ENCODE results near the gene USP32.
A peak's percentile ranks its signal among the peaks of the same experiment; 100 is the strongest.
"Not testable (repeated sequence)": the region's sequence is repeated elsewhere in the genome, so short reads cannot be mapped to it uniquely, and the experiment has no call there.

USP32 gene

DNA sequence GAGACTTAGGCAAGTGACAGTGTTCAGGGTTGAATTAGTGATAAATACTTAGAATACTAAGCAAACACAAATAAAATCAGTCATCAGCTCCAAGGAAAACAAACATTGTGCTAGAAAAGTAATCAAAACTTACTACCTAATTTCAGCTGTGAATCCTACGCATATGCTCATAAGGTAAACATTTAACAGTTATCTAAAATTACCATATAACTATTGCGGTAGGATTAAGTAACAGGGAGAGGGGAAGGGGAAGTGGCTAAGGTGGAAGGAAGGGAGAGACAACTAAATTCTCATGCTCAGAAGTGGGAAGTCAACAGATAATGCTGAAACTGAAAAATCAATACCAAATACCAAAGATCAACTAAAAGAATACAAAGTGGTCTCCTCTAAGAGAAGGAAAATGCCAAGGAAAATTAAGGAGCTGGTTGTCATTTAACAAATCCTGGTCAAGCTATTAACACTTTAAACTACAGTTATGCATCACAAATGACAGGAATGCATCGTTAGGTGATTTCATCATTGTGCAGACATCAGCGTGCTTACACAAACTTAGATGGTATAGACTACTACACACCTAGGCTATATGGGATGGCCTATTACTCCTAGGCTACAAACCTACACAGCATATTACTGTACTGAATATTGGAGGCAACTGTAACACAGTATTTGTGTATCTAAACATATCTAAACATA lies 20.0 kb downstream of the USP32 start:
- no peak for DNase-seq (ENCODE audit: low read depth)

DNA sequence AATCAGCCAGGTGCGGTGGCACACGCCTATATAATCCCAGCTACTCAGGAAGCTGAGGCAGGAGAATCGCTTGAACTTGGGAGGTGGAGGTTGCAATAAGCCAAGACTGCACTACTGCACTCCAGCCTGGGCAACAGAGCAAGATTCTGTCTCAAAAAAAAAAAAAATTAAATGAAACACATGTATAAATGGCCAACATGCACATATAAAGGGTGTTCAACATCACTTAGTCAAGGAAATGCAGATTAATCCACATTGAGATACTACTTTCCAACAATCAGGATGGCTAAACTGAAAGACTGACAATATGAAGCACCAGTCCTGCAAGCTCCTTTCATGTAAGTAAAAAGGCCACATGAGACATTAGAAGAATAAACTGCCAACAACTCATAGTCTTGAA lies 20.5 kb downstream of the USP32 start:
- DNase-seq (ENCODE audit: low read depth), result no peak

DNA sequence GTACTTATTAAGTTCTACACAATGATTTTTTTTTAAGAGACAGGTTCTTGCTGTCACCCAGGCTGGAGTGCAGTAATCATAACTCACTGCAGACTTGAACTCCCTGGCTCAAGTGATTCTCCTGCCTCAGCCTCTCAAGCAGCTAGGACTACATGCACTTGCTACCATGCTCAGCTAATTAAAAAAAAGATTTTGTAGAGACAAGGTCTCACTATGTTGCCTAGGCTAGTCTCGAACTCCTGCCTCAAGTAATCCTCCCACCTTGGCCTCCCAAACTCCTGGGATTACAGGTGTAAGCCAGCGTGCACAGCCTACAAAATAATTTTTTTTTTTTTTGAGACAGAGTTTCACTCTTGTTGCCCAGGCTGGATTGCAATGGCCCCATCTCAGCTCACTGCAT lies 22.2 kb downstream of the USP32 start:
- DNase-seq (ENCODE audit: low read depth), result no peak

DNA sequence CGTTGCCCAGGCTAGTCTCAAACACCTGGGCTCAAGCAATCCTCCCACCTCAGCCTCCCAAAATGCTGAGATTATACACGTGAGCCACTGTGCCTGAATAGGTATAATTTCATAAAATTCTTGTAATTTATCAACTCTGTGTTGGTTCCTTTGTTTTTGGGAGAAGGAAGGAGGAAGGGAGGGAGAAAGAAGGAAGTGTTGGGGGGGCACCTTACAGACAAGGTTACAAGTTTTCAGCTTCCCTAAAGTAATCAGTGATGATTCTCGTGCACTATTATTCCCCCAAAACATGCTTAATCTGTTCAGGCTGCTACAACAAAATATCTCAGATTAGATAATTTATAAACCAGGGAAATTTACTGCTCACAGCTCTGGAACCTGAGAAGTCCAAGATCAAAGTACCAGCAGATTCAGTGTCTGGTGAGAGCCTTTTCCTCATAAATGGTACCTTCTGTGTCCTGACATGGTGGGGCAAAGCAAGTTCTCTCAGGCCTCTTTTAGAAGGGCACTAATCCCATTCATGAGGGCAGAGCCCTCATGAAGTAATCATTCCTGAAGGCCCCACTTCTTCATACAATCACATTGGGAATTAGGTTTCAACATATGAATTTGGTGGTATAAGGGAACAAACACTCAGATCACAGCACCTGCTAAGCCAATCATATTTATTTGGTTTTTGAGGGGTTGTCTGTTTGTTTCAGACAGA lies 28.1 kb downstream of the USP32 start:
- DNase-seq (ENCODE audit: low read depth), result no peak

DNA sequence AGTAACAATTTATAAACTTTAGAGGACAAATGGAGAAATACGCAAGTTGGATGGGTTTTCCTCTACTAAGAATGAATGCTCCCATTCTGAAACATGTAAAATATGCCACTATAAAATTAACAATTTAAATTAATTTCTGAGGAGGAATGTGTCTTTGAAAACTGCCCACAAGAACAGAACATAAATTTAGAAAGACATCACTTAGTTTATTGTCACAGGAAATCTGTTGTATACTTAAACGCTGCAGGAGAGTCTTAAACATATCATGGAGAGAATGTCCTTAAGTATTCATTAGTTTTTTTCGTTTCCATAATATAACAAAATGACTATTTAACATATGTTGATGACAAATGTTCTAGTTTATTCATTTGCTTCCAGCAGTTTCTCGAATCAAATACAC lies 29.6 kb downstream of the USP32 start:
- no peak for DNase-seq (ENCODE audit: low read depth)

DNA sequence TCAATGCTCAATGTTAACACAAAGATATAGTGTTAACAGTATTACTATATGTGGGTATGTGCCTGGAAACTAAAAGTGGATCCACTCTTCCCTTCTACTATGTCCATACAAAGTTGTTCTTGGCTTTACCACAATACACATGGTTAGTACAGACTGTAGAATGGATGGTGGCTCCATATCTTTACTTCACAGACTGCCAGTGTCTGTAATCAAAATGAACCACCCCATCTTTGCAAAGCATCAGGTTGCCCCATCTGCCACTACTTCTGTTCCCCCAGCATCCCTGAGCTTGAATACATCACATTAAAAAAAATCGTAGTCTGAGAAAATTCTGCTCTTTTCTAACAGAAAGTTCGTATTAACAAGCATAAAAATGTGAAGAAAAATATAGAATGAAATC lies 30.0 kb downstream of the USP32 start:
- no peak for DNase-seq (ENCODE audit: low read depth)

DNA sequence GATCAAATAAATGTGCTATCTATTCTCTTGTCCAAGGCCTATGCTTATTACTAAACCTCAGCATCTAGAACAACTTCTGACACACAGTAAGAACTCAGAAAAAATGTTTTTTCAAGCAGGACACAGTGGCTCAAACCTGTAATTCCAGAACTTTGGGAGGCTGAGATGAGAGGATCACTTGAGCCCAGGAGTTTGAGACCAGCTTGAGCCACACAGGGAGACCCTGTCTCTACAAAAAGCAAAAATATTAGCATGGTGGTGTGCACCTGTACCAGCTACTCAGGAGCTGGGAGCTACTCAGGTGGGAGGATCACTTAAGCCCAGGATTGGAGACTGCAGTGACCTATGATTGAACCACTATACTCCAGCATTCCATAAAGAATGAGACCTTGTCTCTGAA lies 32.5 kb downstream of the USP32 start:
- DNase-seq (ENCODE audit: low read depth), result no peak

DNA sequence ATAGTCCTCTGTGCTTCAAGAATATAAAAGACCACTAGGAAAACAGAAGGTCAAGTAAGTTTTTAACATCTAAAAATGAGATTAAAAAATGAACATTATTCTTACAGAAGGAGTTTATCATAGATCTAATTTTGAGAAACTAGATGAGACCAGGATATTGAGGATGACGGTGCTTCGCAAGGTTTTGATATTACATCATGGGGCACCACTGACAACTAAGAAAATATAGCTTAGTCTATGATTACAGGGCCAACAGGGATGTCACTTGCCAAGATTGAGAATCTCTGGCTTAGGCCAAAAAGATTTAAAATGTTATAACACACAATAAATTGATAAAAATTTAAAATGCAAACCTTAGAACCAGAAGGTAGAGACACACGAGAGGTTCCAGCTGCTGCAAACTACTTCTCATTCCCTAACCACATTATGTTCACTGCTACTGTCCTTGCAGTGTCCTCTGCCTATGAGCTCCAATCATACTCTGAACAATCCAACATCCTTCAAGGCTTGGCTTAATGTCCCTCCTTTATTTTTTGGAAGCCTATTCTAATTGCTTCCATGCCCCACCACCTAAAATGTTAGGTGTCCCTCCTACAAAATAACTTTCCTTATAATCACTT lies 33.2 kb downstream of the USP32 start:
- no peak for DNase-seq (ENCODE audit: low read depth)

DNA sequence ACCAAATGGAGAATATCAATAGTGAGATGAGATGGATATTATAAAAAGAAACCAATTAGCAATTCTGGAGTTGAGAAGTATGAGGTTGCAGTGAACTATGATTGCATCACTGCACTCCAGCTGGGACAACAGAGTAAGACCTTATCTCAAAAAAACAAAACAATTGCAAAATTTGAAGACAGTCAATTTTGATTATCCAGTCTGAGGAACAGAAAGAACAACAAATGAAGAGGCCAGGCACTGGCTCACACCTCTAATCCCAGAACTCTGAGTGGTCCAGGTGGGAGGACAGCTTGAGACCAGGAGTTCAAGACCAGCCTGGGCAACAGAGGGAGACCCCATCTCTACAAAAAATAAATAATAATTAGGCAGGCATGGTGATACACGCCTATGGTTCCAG lies 35.0 kb downstream of the USP32 start:
- DNase-seq (ENCODE audit: low read depth), result peak; percentile 41

DNA sequence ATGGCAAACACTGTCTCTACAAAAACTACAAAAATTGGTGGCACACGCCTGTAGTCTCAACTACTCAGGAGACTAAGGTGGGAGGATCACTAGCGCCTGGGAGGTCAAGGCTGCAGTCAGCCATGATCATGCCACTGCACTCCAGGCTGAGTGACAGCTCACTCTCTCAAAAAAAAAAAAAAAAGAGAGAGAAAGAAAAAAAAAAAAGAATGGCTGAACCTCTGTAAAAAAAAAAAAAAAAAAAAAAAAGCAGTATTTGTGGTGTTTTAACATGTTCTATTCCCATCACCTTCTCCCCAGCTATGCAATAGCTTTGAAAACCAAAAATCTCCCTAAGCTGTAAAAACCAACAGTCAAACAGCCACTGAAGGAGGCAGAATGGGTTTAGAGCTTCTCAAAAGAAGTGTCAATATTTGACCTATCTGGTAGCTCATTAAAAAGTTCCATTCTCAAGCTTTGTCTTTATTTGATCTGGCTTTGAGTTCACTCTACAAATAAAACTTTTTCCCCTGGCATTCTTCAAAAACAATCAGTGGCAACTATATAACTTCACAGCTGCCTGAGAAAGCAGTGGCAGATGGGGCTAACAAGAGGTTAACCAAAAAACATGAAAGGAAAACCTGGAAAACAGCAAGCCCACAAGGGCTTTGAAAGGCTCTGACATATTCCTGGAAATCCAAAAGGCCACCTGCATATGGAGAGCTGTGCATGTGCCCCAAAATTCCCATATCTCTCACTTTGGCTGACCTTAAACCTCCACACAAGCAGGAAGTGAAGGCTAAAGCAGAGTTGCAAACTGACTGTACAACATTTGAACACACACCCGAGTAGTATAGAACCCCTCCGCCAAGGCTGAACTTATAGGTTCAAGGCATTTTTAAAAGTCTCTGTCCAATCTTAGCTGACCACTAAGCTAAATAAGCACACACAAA lies 36.0 kb downstream of the USP32 start:
- no peak for DNase-seq (ENCODE audit: low read depth)

DNA sequence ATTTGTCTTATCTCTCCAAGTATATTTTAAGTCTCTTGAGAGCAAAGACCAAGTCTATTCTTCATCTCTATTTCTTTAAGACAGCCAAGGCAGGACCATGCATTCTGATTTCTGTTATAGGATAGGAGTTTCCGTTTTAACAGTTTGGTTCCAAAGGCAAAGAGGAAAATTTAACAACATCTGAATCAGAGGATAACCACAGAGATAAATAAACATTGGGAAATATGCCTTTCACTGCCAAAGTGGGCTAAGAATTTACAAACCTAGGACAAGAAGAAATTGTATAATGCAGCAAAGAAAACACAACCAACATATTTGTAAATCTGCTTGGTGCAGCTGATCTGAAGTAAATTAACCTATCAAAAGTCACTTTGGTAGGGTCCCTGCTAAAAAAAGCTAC lies 37.7 kb downstream of the USP32 start:
- DNase-seq (ENCODE audit: low read depth), result peak; percentile 90

DNA sequence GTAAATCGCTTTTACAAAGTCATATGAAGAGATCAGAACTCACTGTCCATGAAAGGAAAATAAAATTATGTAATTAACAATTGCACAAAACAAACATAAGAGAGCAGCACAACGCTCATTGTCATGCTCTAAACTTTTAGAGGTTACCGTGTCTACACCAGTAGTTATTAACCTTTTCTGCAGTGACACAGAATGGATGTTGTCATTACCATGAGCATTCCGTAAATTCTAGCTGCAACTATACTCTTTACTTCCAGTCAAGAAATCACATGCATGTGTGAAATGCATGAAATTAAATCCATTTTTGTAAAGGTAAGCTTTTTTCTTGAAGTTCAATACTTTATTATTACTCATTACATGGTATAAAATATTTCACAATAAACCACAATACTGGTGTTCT lies 38.2 kb downstream of the USP32 start:
- no peak for DNase-seq (ENCODE audit: low read depth)

DNA sequence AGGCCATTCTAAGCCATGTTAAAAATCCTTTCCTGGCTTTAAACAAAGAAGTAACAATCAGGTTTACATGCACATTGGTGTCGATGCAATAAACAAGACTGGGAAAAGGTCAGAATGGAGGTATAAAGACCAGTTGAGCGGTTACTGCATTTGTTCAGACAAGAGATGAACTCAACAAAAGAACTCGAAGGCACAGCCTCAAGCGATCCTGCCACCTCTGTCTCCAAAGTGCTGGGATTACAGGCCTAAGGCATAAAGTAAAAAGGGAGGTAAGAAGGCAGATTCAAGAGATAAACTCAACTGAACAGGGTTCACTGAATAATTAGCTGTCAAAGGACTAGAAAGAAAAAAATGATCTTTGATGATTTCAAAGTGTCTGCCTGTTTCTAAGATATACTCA lies 39.4 kb downstream of the USP32 start:
- DNase-seq (ENCODE audit: low read depth), result no peak

DNA sequence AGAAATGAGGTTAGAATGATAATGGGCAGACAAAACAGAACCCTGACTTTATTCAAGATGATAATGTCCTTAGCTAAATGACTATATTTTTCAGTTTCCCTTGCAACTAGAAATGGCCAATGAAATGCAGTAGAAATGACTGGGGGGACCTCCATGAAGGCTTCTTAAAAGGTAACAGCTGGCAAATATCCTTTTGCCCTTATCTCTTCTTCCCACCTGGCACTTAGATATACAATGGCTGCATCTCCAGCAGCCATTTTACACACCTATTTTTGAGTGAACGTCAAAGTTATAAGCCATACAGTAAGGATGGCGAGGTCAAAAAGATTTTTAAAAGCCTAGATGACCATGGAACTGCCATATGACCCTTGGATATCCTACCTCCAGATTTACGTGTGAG lies 39.9 kb downstream of the USP32 start:
- DNase-seq (ENCODE audit: low read depth), result no peak

DNA sequence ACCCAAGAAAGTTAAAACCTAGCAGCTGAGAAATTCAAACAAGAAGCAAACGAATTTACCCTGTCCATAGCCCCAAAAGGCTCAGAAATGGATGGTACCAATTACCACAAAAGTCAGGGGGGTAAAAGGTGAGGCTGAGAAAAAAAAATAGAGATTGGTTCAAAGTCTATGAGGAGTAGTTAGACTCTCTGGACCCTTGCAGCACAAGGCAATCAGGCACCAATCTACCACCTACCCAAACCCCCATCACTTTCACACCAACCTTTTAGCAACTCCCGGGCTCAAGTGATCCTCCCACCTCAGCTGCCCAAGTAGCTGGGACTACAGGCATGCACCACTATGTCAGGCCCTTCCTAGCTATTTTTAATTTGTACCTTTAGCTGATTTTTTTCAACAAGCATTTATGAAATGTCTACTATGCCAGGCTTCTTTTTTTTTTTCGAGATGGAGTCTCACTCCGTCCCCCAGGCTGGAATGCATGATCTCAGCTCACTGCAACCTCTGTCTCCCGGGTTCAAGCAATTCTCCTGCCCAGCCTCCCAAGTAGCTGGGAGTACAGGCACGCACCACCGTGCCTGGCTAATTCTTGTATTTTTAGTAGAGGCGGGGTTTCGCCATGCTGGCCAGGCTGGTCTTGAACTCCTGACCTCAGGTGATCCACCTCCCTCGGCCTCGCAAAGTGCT lies 40.8 kb downstream of the USP32 start:
- no peak for DNase-seq (ENCODE audit: low read depth)

DNA sequence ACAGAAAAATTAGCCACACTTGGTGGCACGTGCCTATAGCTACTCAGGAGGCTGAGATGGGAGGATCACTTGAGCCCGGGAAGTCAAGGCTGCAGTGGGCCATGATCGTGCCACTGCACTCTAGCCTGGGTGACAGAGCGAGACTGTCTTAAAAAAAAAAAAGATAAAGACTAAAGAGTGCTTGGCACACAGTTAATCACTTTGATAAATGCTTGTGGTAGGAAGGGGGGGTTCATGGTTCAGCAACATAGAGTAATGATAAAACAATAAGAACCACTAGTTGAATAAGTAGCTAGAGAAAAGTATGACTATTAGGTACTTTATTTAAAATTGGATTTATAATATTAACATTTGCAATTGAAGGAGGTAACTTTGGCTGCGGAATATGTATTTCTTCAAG lies 43.3 kb downstream of the USP32 start:
- no peak for DNase-seq (ENCODE audit: low read depth)

DNA sequence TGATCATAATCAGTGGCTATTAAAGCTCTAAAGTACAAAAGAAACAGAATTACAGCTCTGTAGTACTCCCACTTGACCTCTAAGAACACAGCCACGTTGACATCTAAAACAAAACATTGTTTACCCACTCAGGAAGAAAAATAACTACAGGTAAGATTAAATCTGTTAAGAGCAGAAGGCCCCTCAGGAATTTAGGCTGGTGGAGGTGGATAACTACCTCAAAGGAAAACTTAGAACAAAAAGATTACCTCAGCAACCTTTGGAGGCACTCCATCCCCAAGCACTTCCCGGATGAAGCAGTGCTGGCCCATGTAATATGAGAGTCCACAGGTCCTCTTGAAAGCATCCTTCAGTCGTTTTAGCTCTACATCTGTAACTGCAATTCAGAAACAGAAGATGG lies 46.7 kb downstream of the USP32 start:
- DNase-seq (ENCODE audit: low read depth), result no peak

DNA sequence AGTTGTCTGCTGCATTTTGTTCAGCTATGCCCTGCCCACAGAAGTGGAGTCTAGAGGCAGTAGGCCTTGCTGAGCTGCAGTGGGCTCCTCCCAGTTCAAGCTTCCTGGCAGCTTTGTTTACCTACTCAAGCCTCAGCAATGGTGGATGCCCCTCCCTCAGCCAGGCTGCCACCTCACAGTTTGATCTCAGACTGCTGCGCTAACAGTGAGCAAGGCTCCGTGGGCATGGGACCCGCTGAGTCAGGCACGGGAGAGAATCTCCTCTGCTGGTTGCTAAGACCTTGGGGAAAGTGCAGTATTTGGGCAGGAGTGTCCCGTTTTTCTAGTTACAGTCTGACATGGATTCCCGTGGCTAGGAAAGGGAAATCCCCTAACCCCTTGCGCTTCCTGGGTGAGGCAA lies 49.4 kb downstream of the USP32 start:
- not testable (repeated sequence) for DNase-seq (ENCODE audit: low read depth)

DNA sequence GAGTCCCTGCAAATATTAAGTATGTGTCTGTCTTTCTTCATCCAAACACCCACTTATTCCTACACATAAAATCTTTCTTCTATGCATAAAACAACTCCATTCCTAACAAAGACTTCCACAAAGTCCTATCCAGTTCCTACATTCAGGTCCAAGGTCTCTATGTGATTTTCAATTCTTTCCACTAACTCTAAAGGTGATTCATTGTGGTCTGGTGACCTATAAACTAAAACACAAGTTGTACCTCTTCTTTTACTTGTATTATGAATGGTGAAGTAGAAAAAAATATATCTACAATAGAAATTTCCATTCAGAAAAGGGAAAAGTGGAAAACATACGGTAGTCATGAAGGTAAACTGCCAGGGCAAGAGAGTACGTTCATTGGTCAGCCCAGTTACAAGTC lies 56.6 kb downstream of the USP32 start:
- no peak for DNase-seq (ENCODE audit: low read depth)

DNA sequence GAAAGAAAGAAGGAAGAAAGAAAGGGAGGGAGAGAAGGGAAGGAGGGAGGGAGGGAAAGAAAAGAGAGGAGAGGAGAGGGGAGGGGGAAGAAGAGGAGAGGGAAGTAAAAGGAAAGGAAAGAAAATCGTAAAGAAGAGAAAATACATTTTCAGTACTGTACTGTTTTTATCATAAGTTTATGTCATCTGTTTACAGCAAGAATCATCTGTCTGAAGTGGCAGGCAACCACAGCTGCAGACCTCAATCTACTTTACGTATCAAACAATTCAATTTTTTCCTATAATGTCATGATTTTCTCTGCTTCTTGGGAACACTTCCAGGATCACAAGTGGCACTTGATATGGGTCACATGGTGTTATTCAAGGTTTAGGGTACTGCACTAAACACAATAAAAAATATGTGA lies 58.3 kb downstream of the USP32 start:
- DNase-seq (ENCODE audit: low read depth), result no peak

DNA sequence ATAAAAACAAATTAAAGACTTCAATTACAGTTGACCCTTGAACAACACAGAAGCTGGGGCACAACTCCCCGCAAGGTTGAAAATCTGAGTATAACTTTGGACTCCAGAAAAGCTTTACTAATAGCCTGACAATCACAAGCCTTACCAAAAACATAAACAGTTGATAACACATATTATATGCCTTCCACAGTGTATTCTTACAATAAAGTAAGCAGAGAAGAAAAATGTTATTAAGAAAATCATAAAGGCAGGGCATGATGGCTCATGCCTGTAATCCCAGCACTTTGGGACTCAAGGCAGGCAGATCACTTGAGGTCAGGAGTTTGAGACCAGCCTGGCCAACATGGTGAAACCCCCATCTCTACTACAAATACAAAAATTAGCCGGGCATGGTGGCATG lies 58.9 kb downstream of the USP32 start:
- not testable (repeated sequence) for DNase-seq (ENCODE audit: low read depth)

DNA sequence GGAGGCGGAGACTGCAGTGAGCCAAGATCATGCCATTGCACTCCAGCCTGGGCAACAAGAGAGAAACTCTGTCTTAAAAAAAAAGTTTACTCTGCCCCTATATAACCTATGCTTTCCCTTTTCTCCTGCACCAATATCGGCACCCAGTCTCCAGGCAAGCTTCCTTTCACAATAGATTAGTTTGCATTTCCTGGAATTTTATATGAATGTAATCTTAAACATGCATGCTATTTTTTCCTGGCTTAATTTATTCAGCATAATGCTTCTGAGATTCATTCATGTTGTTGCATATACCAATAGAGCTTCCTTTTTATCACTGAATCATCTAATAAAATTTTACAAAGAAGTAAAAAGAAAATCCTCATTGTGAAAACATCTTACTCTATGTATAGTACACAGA lies 59.4 kb downstream of the USP32 start:
- DNase-seq (ENCODE audit: low read depth), result peak; percentile 43
